Caco-2 (cell line): ENCODE data around the gene TMEM121B. TPM values are rescaled to one million over a fixed set of nuclear protein-coding genes. Genes with fewer than 3 reads are reported as not detected.

Experiments used
- BruUV-seq: library from RNA; stranded (reverse); fragments of 400-500 nt; replicated peaks from 2 replicates; lab custom pipeline; 2021; lab: Mats Ljungman, UMichigan
- CTCF ChIA-PET: fragments of 300-600 bp; sonication (Branson Sonifier 250); formaldehyde crosslinking; loops from one replicate; lab custom pipeline; 2022; ENCODE audit warnings: antibody characterized with exemption; lab: Charles Lee
- POLR2A ChIA-PET: fragments of 300-600 bp; sonication (Branson Sonifier 250); formaldehyde crosslinking; loops from one replicate; lab custom pipeline; 2022; ENCODE audit warnings: antibody characterized with exemption; lab: Charles Lee
- DNase-seq, 2 experiments: peaks; one replicate each; pipeline versions ENCODE4 v3.0.0 to v3.0.0-alpha.2; 2020 to 2022
- H3K27me3 ChIP-seq: replicated peaks from 2 replicates; pipeline ENCODE4 v1.6.0; 2011; ENCODE audit warnings: low read length; ENCODE audit not compliant: control insufficient read depth, insufficient read depth
- H3K36me3 ChIP-seq: 2 replicates; pipeline ENCODE4 v1.5.1; 2011; ENCODE audit warnings: low read length; ENCODE audit not compliant: control insufficient read depth, insufficient read depth
- H3K4me1 ChIP-seq: fragments of 250-450 bp; sonication (Bioruptor Pico); 2 replicates; pipeline ENCODE4 v1.5.1; 2020; ENCODE audit warnings: mild to moderate bottlenecking
- H3K4me3 ChIP-seq: 2 replicates; pipeline ENCODE4 v1.5.1; 2011; ENCODE audit warnings: low read depth, mild to moderate bottlenecking, control low read depth, low read length
- H3K9me3 ChIP-seq: fragments of 250-450 bp; sonication (Bioruptor Pico); 2 replicates; pipeline ENCODE4 v1.5.1; 2020; ENCODE audit warnings: mild to moderate bottlenecking, moderate library complexity
- H3K27ac Mint-ChIP-seq: one replicate; pipeline ENCODE4 v1.8.0; 2022; ENCODE audit warnings: mixed read lengths; ENCODE audit not compliant: unreplicated experiment
- H3K27me3 Mint-ChIP-seq: one replicate; pipeline ENCODE4 v1.8.0; 2022; ENCODE audit warnings: mixed read lengths; ENCODE audit not compliant: insufficient read depth, unreplicated experiment
- H3K36me3 Mint-ChIP-seq: one replicate; pipeline ENCODE4 v1.8.0; 2022; ENCODE audit warnings: mild to moderate bottlenecking, mixed read lengths; ENCODE audit not compliant: insufficient read depth, unreplicated experiment
- H3K4me1 Mint-ChIP-seq: one replicate; pipeline ENCODE4 v1.8.0; 2022; ENCODE audit warnings: low read depth, mixed read lengths; ENCODE audit not compliant: unreplicated experiment
- H3K4me3 Mint-ChIP-seq: one replicate; pipeline ENCODE4 v1.8.0; 2022; ENCODE audit warnings: mild to moderate bottlenecking, moderate library complexity, mixed read lengths; ENCODE audit not compliant: unreplicated experiment
- H3K9me3 Mint-ChIP-seq: one replicate; pipeline ENCODE4 v1.8.0; 2022; ENCODE audit warnings: mixed read lengths; ENCODE audit not compliant: unreplicated experiment
- CTCF ChIP-seq, 2 experiments: fragments of 200-600 bp in 1 of 2; IDR thresholded peaks; 1 replicate in 1 of 2; 2 replicates in 1 of 2; pipeline versions ENCODE4 v1.5.1 to v1.8.0; 2011 to 2022; ENCODE audit warnings: antibody characterized with exemption in 1 of 2, control low read depth in 1 of 2, inconsistent platforms in 1 of 2, low read depth in 1 of 2, low read length in 1 of 2, mild to moderate bottlenecking in 1 of 2, moderate library complexity in 1 of 2; ENCODE audit not compliant: insufficient read depth in 1 of 2, severe bottlenecking in 1 of 2, unreplicated experiment in 1 of 2
- intact Hi-C: fragments of 100-400 bp; cut with micrococcal nuclease; formaldehyde crosslinking; loops from one replicate; pipeline ENCODE4 v1.10.0; 2022; ENCODE audit not compliant: unreplicated experiment
- total RNA-seq: library from RNA; stranded (reverse); gene quantifications from 2 replicates; pipeline ENCODE4 v1.2.3, GENCODE V29; 2022

TMEM121B gene
- total RNA-seq, 1 experiment from 2014 or later: 0.82 TPM

DNA sequence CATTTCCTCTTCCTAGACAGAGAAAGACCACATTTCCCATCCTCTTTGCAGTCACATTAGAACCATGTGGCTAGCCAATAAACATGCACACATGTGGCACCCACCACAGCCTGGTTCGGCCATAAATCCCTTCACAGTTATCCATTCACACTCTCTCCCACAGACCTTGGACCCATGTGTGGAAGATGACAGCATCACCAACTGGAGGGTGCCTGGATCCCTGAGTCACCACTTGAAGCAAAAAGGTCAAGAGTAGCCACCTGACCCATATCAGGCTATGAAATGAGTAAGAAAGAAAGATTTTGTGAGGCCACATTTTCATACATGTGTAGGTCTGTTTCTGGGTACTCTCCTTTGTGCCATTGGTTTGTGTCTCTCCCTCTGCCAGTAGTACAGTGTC lies 9.0 kb upstream of the TMEM121B start:
- no peak overlapping the region for H3K4me3 ChIP-seq

DNA sequence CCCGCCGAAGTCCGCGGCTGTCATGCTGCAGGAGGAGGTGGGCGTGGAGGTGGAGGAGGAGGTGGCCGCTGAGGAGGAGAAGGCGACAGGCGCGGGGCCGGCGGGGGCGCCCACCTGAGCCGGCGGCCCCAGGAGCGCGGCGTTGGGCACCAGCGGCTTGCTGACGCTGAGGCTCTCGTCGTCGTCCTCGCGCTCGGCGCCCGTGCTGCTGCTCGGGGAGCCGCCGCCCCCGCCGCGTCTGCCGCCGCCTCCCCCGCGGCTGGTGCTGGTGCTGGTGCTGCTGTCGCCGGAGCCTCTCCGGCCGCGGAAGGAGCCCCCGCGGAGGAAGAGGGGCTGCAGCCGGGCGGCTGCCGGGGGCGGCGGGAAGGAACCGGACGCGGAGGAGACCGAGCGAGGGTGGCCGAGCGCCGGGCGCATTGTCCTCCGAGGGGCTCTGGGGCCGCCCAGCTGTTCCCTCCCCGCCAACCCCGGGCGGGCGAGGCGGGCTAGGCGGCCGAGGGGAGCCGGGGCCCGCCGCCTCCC lies 388 bp downstream of the TMEM121B start:
- H3K4me1 ChIP-seq: peaks cover 5% of the 10 kb centered on the region; the same call in 1 of the 2 replicates
- Mint-ChIP-seq H3K4me1 (peaks cover 9% of the 10 kb centered on the region), H3K27me3 (peaks cover 14% of the 10 kb centered on the region), H3K9me3 (no peaks in the 10 kb centered on the region), H3K36me3 (no peaks in the 10 kb centered on the region), H3K4me3 (peak overlapping the region; percentile 85), H3K27ac (peak overlapping the region; percentile 71)
- POLR2A ChIA-PET: no interaction called here
- BruUV-seq: no TSS peak
- no peak for DNase-seq
- intact Hi-C loops: loop anchor here (1.0 to 5.0 kb wide), 2 partner anchors 38 kb away; partner anchors contain the start of gene IL17RA
- peak overlapping the region; percentile 47 for H3K4me3 ChIP-seq
- no peaks in the 10 kb centered on the region for H3K36me3 ChIP-seq
- no peak for TF ChIP-seq CTCF (IDR thresholded peaks at IDR 0.05; ENCODE audit: insufficient read depth in 1 of 2, low read depth in 1 of 2, low read length in 1 of 2, severe bottlenecking in 1 of 2, unreplicated experiment in 1 of 2)
- H3K27me3 ChIP-seq: no peaks in the 10 kb centered on the region
- no peaks in the 10 kb centered on the region for H3K9me3 ChIP-seq
- CTCF ChIA-PET: no interaction called here

More for the DNA sequence above, 9.0 kb upstream of the TMEM121B start:
- POLR2A ChIA-PET: no interaction called here
- Mint-ChIP-seq H3K4me1 (no peaks in the 10 kb centered on the region), H3K36me3 (peaks cover 2% of the 10 kb centered on the region), H3K4me3 (no peak overlapping the region), H3K27ac (no peak overlapping the region), H3K9me3 (no peaks in the 10 kb centered on the region), H3K27me3 (no peaks in the 10 kb centered on the region)
- peak in 1 of 2 experiments; percentile 12 for DNase-seq
- Histone ChIP-seq H3K4me1 (no peaks in the 10 kb centered on the region), H3K27me3 (no peaks in the 10 kb centered on the region), H3K9me3 (no peaks in the 10 kb centered on the region), H3K36me3 (no peaks in the 10 kb centered on the region)
- CTCF ChIA-PET: no interaction called here
- TF ChIP-seq CTCF (IDR thresholded peaks at IDR 0.05; ENCODE audit: insufficient read depth in 1 of 2, low read depth in 1 of 2, low read length in 1 of 2, severe bottlenecking in 1 of 2, unreplicated experiment in 1 of 2): no peak
- intact Hi-C loops: no loop called here
- BruUV-seq: no TSS peak

GRCh38 chr22:17120281-17120680 lies 879 bp downstream of the TMEM121B start:
- Histone ChIP-seq H3K36me3 (no peaks in the 10 kb centered on the region), H3K4me3 (peak overlapping the region; percentile 47; the same call in 1 of the 2 replicates), H3K4me1 (peaks cover 5% of the 10 kb centered on the region; the same call in 1 of the 2 replicates), H3K9me3 (no peaks in the 10 kb centered on the region), H3K27me3 (no peaks in the 10 kb centered on the region)
- Mint-ChIP-seq H3K9me3 (no peaks in the 10 kb centered on the region), H3K4me3 (peak overlapping the region; percentile 85), H3K36me3 (no peaks in the 10 kb centered on the region), H3K27me3 (peaks cover 15% of the 10 kb centered on the region), H3K4me1 (peaks cover 9% of the 10 kb centered on the region), H3K27ac (no peak overlapping the region)
- no peak for TF ChIP-seq CTCF (IDR thresholded peaks at IDR 0.05; ENCODE audit: insufficient read depth in 1 of 2, low read depth in 1 of 2, low read length in 1 of 2, severe bottlenecking in 1 of 2, unreplicated experiment in 1 of 2)
- CTCF ChIA-PET: no interaction called here
- BruUV-seq: no TSS peak
- peak; percentile 73 to 88 for DNase-seq
- POLR2A ChIA-PET: no interaction called here
- intact Hi-C loops: loop anchor here (5.0 kb wide), 1 partner anchor 38 kb away; the partner anchor contains the start of gene IL17RA
